GM19240 (cell line): Measurements from ENCODE around the gene ELOVL6.
"Not testable (repeated sequence)": the region's sequence is repeated elsewhere in the genome, so short reads cannot be mapped to it uniquely, and the experiment has no call there.

ENCODE experiments used
- DNase-seq: peaks from one replicate; pipeline ENCODE4 v3.0.0; 2011; ENCODE audit warnings: low spot score; ENCODE audit not compliant: insufficient read length

The ELOVL6 gene

GRCh38 chr4:110076828-110077227 is 121.6 kb downstream of the ELOVL6 start:
- DNase-seq = not testable (repeated sequence)

GRCh38 chr4:110075891-110076290 is 122.5 kb downstream of the ELOVL6 start:
- DNase-seq = no peak

- no peak for DNase-seq
Observed at GRCh38 chr4:110075083-110075738, 123.2 kb downstream of the ELOVL6 start.

GRCh38 chr4:110074570-110074969 is 123.8 kb downstream of the ELOVL6 start:
- no peak for DNase-seq

- DNase-seq = no peak
Observed at GRCh38 chr4:110073053-110073845, 125.2 kb downstream of the ELOVL6 start.

GRCh38 chr4:110071466-110071865 is 126.9 kb downstream of the ELOVL6 start:
- no peak for DNase-seq

- DNase-seq = no peak
Observed at GRCh38 chr4:110068248-110068647, 130.2 kb downstream of the ELOVL6 start.

GRCh38 chr4:110064934-110065333 is 133.5 kb downstream of the ELOVL6 start:
- no peak for DNase-seq

GRCh38 chr4:110064295-110064694 is 134.1 kb downstream of the ELOVL6 start:
- DNase-seq = no peak

- DNase-seq = no peak
Observed at GRCh38 chr4:110062166-110062565, 136.2 kb downstream of the ELOVL6 start.

- no peak for DNase-seq
Observed at GRCh38 chr4:110061076-110061475, 137.3 kb downstream of the ELOVL6 start.

- peak; percentile 4 for DNase-seq
Observed at GRCh38 chr4:110059556-110060191, 138.7 kb downstream of the ELOVL6 start.

- DNase-seq = no peak
Observed at GRCh38 chr4:110058677-110059076, 139.7 kb downstream of the ELOVL6 start.

- DNase-seq = peak; percentile 15
Observed at GRCh38 chr4:110055158-110055768, 143.2 kb downstream of the ELOVL6 start.

- DNase-seq = peak; percentile 14
Observed at GRCh38 chr4:110049951-110050925, 148.2 kb downstream of the ELOVL6 start.

- DNase-seq = no peak
Observed at GRCh38 chr4:110046588-110047049, 151.8 kb downstream of the ELOVL6 start.

GRCh38 chr4:110042545-110043517 is 155.6 kb downstream of the ELOVL6 start:
- DNase-seq = no peak

GRCh38 chr4:110041735-110042134 is 156.7 kb downstream of the ELOVL6 start:
- DNase-seq = no peak

GRCh38 chr4:110039164-110039563 is 159.3 kb downstream of the ELOVL6 start:
- not testable (repeated sequence) for DNase-seq
